Mesendoderm (in vitro differentiated cells): ENCODE results near the gene SND1.
A peak's percentile ranks its signal among the peaks of the same experiment; 100 is the strongest.

Experiments
- DNase-seq: peaks from one replicate; pipeline ENCODE4 v3.0.0; 2013
- H2AK5ac ChIP-seq: 2 replicates; pipeline ENCODE4 v1.6.1; 2013; ENCODE audit warnings: low read length, inconsistent platforms
- H2BK120ac ChIP-seq: 2 replicates; pipeline ENCODE4 v1.6.1; 2013; ENCODE audit warnings: low read depth, mild to moderate bottlenecking, low read length, moderate library complexity, mixed read lengths
- H2BK15ac ChIP-seq: replicated peaks from 2 replicates; pipeline ENCODE4 v1.6.1; 2013; ENCODE audit warnings: low read depth, mild to moderate bottlenecking, moderate library complexity
- H2BK5ac ChIP-seq: 2 replicates; pipeline ENCODE4 v1.6.1; 2013; ENCODE audit warnings: low read length, inconsistent platforms
- H3K18ac ChIP-seq: 2 replicates; pipeline ENCODE4 v1.6.1; 2013; ENCODE audit warnings: mild to moderate bottlenecking, low read length, mixed read lengths
- H3K23ac ChIP-seq: one replicate; pipeline ENCODE4 v1.6.1; 2013; ENCODE audit warnings: low read length
- H3K27ac ChIP-seq: 2 replicates; pipeline ENCODE4 v1.5.1; 2013; ENCODE audit warnings: low read depth, mild to moderate bottlenecking, inconsistent platforms, low read length, moderate library complexity
- H3K27me3 ChIP-seq: 2 replicates; pipeline ENCODE4 v1.6.1; 2013; ENCODE audit warnings: low read length, control low read depth, mild to moderate bottlenecking, inconsistent platforms; ENCODE audit not compliant: insufficient read depth, poor library complexity
- H3K36me3 ChIP-seq: 2 replicates; pipeline ENCODE4 v1.6.1; 2013; ENCODE audit warnings: low read length, inconsistent platforms; ENCODE audit not compliant: control insufficient read depth, insufficient read depth
- H3K4ac ChIP-seq: one replicate; pipeline ENCODE4 v1.6.1; 2013; ENCODE audit warnings: low read depth, mild to moderate bottlenecking, low read length, moderate library complexity
- H3K4me1 ChIP-seq: 2 replicates; pipeline ENCODE4 v1.6.1; 2013; ENCODE audit warnings: low read depth, low read length, inconsistent platforms; ENCODE audit not compliant: control insufficient read depth
- H3K4me2 ChIP-seq: 2 replicates; pipeline ENCODE4 v1.6.1; 2013; ENCODE audit warnings: low read length
- H3K4me3 ChIP-seq: 2 replicates; pipeline ENCODE4 v1.5.1; 2013; ENCODE audit warnings: mild to moderate bottlenecking, low read length
- H3K56ac ChIP-seq: one replicate; pipeline ENCODE4 v1.6.1; 2013; ENCODE audit warnings: low read length
- H3K79me1 ChIP-seq: 2 replicates; pipeline ENCODE4 v1.6.1; 2013; ENCODE audit warnings: low read length, inconsistent platforms
- H3K79me2 ChIP-seq: 2 replicates; pipeline ENCODE4 v1.6.1; 2013; ENCODE audit warnings: mild to moderate bottlenecking, low read length; ENCODE audit not compliant: control insufficient read depth, insufficient read depth
- H3K9ac ChIP-seq: 2 replicates; pipeline ENCODE4 v1.6.1; 2013; ENCODE audit warnings: low read length, inconsistent platforms
- H4K5ac ChIP-seq: one replicate; pipeline ENCODE4 v1.6.1; 2013; ENCODE audit warnings: low read length
- H4K8ac ChIP-seq: one replicate; pipeline ENCODE4 v1.6.1; 2013; ENCODE audit warnings: low read depth, mild to moderate bottlenecking, control low read depth, low read length, moderate library complexity
- WGBS: extraction: QIAGEN DNeasy Blood & Tissue Kit; methylation state at CpG from one replicate; pipeline ENCODE4 v1.1.7; 2013; ENCODE audit warnings: low lambda C conversion rate, missing lambda C conversion rate; ENCODE audit not compliant: insufficient coverage; ENCODE audit errors: extremely low coverage; 5-methylcytosine and 5-hydroxymethylcytosine counted together

The SND1 gene

GRCh38 chr7:127738859-127739258, 86.9 kb downstream of the SND1 start:
- Histone ChIP-seq H3K36me3 (no peaks in the 10 kb centered on the region), H3K27ac (no peak overlapping the region), H2AK5ac (no peak overlapping the region), H3K56ac (no peak overlapping the region), H3K79me2 (peaks cover 19% of the 10 kb centered on the region), H3K18ac (no peak overlapping the region), H3K79me1 (peaks cover 31% of the 10 kb centered on the region), H4K8ac (no peak overlapping the region), H2BK120ac (no peak overlapping the region), H2BK15ac (no peak overlapping the region), H3K27me3 (no peaks in the 10 kb centered on the region), H3K9ac (no peak overlapping the region), H3K4ac (no peak overlapping the region), H3K4me2 (no peak overlapping the region), H4K5ac (no peak overlapping the region), H3K4me1 (peaks cover 6% of the 10 kb centered on the region), H3K23ac (no peak overlapping the region), H3K4me3 (no peak overlapping the region), H2BK5ac (no peak overlapping the region)
- no peak for DNase-seq
- WGBS = no CpG with 5 or more reads among the region's 2 CpGs

GRCh38 chr7:127741764-127742375, 89.9 kb downstream of the SND1 start:
- no peaks in the 10 kb centered on the region for H3K36me3 ChIP-seq
- H3K27ac ChIP-seq = no peak overlapping the region
- H3K27me3 ChIP-seq = no peaks in the 10 kb centered on the region
- H2BK5ac ChIP-seq = no peak overlapping the region
- no CpG with 5 or more reads among the region's 3 CpGs for WGBS
- peaks cover 12% of the 10 kb centered on the region for H3K4me1 ChIP-seq
- peaks cover 38% of the 10 kb centered on the region for H3K79me1 ChIP-seq
- no peak overlapping the region for H3K4me3 ChIP-seq
- no peak overlapping the region for H3K9ac ChIP-seq
- no peak overlapping the region for H2AK5ac ChIP-seq
- H3K4ac ChIP-seq = no peak overlapping the region
- DNase-seq = no peak
- no peak overlapping the region for H3K4me2 ChIP-seq
- H2BK15ac ChIP-seq = no peak overlapping the region
- no peak overlapping the region for H4K5ac ChIP-seq
- no peak overlapping the region for H4K8ac ChIP-seq
- H2BK120ac ChIP-seq = no peak overlapping the region
- no peak overlapping the region for H3K23ac ChIP-seq
- peaks cover 26% of the 10 kb centered on the region for H3K79me2 ChIP-seq
- H3K56ac ChIP-seq = no peak overlapping the region
- no peak overlapping the region for H3K18ac ChIP-seq

DNA sequence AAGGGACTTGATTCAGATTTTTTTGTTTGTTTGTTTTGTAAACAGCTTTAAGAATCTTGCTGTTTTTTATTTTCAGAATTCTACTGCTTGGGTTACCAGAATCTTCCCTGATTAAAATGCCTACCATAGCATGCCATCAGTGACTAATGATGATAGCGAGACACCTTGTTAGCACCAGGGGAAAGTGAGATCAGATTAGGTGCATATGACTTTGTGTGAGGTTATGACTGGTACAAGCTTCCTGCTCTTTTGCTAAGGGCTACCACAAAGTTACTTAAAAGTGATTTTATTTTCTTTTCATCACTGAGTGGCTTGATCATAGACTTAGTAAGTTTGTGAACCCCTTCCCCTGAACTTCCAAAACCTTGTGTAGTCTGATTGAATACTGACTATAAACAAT, 93.5 kb downstream of the SND1 start:
- Histone ChIP-seq H4K8ac (no peak overlapping the region), H3K9ac (no peak overlapping the region), H3K27me3 (no peaks in the 10 kb centered on the region), H3K27ac (no peak overlapping the region), H3K23ac (no peak overlapping the region), H4K5ac (no peak overlapping the region), H3K18ac (no peak overlapping the region), H3K4me3 (no peak overlapping the region), H2BK120ac (no peak overlapping the region), H3K79me1 (peaks cover 38% of the 10 kb centered on the region), H2AK5ac (no peak overlapping the region), H2BK5ac (no peak overlapping the region), H2BK15ac (no peak overlapping the region), H3K56ac (no peak overlapping the region), H3K4ac (no peak overlapping the region), H3K4me2 (no peak overlapping the region), H3K36me3 (no peaks in the 10 kb centered on the region), H3K4me1 (peaks cover 19% of the 10 kb centered on the region), H3K79me2 (peaks cover 39% of the 10 kb centered on the region)
- peak; percentile 44 for DNase-seq
- no CpG with 5 or more reads among the region's 1 CpG for WGBS

DNA sequence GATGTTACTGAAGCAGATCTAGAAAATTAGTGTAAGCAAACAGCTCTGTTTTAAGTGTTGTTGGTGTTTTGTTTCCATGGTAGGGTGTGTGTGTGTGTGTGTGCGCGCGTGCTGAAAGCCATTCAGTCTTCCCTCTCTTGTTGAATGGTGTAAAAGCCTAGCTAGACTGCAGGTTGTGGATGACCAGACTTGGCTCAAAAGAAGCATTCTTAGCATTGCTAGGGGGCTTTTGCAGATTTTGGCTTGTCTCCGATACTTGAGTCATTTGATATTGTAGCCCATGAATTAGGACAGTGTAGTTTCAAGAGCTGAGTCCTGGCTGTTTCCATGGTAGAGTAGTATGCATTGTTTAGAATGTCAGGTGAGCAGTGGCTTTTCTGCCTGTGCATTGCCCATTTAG, 99.1 kb downstream of the SND1 start:
- DNase-seq = no peak
- Histone ChIP-seq H3K79me2 (peaks cover 42% of the 10 kb centered on the region), H3K36me3 (no peaks in the 10 kb centered on the region), H4K8ac (no peak overlapping the region), H2BK5ac (no peak overlapping the region), H2BK15ac (no peak overlapping the region), H3K23ac (no peak overlapping the region), H3K4me2 (no peak overlapping the region), H2BK120ac (no peak overlapping the region), H3K4ac (no peak overlapping the region), H3K4me3 (no peak overlapping the region), H2AK5ac (no peak overlapping the region), H3K18ac (no peak overlapping the region), H4K5ac (no peak overlapping the region), H3K56ac (no peak overlapping the region), H3K4me1 (peaks cover 17% of the 10 kb centered on the region), H3K27ac (no peak overlapping the region), H3K79me1 (peaks cover 29% of the 10 kb centered on the region), H3K9ac (no peak overlapping the region), H3K27me3 (no peaks in the 10 kb centered on the region)
- WGBS = no CpG with 5 or more reads among the region's 4 CpGs

GRCh38 chr7:127751490-127752448, 99.8 kb downstream of the SND1 start:
- Histone ChIP-seq H3K36me3 (no peaks in the 10 kb centered on the region), H3K18ac (no peak overlapping the region), H3K23ac (no peak overlapping the region), H3K4ac (no peak overlapping the region), H3K4me2 (no peak overlapping the region), H2BK5ac (no peak overlapping the region), H2BK120ac (no peak overlapping the region), H3K27me3 (no peaks in the 10 kb centered on the region), H3K56ac (no peak overlapping the region), H3K27ac (no peak overlapping the region), H3K79me1 (peaks cover 23% of the 10 kb centered on the region), H3K4me1 (peaks cover 17% of the 10 kb centered on the region), H3K79me2 (peaks cover 36% of the 10 kb centered on the region), H4K8ac (no peak overlapping the region), H2AK5ac (no peak overlapping the region), H2BK15ac (no peak overlapping the region), H4K5ac (no peak overlapping the region), H3K4me3 (no peak overlapping the region), H3K9ac (no peak overlapping the region)
- WGBS = no CpG with 5 or more reads among the region's 12 CpGs
- DNase-seq = no peak
